OCI-LY3 (cell line): ENCODE measurements around the gene KRTAP4-12.
"Not testable (repeated sequence)": the region's sequence is repeated elsewhere in the genome, so short reads cannot be mapped to it uniquely, and the experiment has no call there.

ENCODE experiments used
- CTCF ChIP-seq: fragments of 200-600, 300-600 bp; sonication (generic); IDR thresholded peaks from 2 replicates; pipeline ENCODE4 v1.5.1; 2014; ENCODE audit warnings: antibody characterized with exemption, low read length, low read depth
- EZH2phosphoT487 ChIP-seq: fragments of 200-600 bp; shearing (Covaris generic); IDR thresholded peaks from 2 replicates; pipeline ENCODE4 v1.6.1; 2018; ENCODE audit warnings: antibody characterized with exemption, mixed run types, low read depth

GRCh38 chr17:41123991-41124371 lies at the start of gene KRTAP4-12:
- not testable (repeated sequence) for TF ChIP-seq CTCF, EZH2phosphoT487
